ENCODE measurements around the gene CHSY1.

CHSY1 gene

GRCh38 chr15:101148166-101148880 lies 103.5 kb downstream of the CHSY1 start:
- no peaks in the 10 kb centered on the region for H3K27me3 ChIP-seq
- no peak for TF ChIP-seq CTCF (IDR thresholded peaks at IDR 0.05)
- peaks cover 43 to 49% of the 10 kb centered on the region in 2 experiments for H3K4me1 ChIP-seq (ENCODE audit: control insufficient read depth in 1 of 2, insufficient read depth in 1 of 2, low read depth in 1 of 2, low read length in 1 of 2)
- H3K4me3 ChIP-seq (ENCODE audit: low read depth in 1 of 2, low read length in 1 of 2) = no peak overlapping the region
- H3K36me3 ChIP-seq = no peaks in the 10 kb centered on the region
- peak overlapping the region; percentile 96 for H3K27ac ChIP-seq
- H3K9me3 ChIP-seq = no peaks in the 10 kb centered on the region

DNA sequence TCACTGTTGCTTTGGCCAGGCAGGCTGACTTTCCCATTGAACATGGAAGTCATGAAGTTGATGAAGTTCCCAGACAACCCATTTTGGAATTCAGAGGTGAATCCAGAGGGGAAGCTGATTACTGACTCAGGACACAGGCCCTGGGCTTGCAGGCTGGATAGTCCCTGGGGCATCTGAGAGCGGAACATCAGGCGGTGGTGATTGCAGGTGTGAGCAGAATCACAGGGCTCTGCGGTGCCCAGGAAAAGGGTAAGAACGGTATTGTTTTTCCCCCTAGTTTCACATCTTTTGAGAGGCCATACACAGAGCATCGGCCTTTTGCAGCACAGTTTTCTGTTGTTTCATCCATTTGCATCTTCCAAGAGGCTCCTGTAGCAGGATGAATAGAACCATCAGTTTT lies 104.7 kb downstream of the CHSY1 start:
- peak overlapping the region; percentile 28 for H3K27ac ChIP-seq
- no peak for TF ChIP-seq CTCF (IDR thresholded peaks at IDR 0.05)
- no peak overlapping the region for H3K4me3 ChIP-seq (ENCODE audit: low read depth in 1 of 2, low read length in 1 of 2)
- H3K36me3 ChIP-seq = no peaks in the 10 kb centered on the region
- H3K9me3 ChIP-seq = no peaks in the 10 kb centered on the region
- peaks cover 35 to 39% of the 10 kb centered on the region in 2 experiments for H3K4me1 ChIP-seq (ENCODE audit: control insufficient read depth in 1 of 2, insufficient read depth in 1 of 2, low read depth in 1 of 2, low read length in 1 of 2)
- H3K27me3 ChIP-seq = no peaks in the 10 kb centered on the region

GRCh38 chr15:101146118-101146702 lies 105.6 kb downstream of the CHSY1 start:
- H3K4me1 ChIP-seq (ENCODE audit: control insufficient read depth in 1 of 2, insufficient read depth in 1 of 2, low read depth in 1 of 2, low read length in 1 of 2) = peaks cover 29 to 31% of the 10 kb centered on the region in 2 experiments
- H3K9me3 ChIP-seq = no peaks in the 10 kb centered on the region
- H3K4me3 ChIP-seq (ENCODE audit: low read depth in 1 of 2, low read length in 1 of 2) = no peak overlapping the region
- no peaks in the 10 kb centered on the region for H3K27me3 ChIP-seq
- no peak for TF ChIP-seq CTCF (IDR thresholded peaks at IDR 0.05)
- peak overlapping the region; percentile 41 for H3K27ac ChIP-seq
- H3K36me3 ChIP-seq = no peaks in the 10 kb centered on the region

- no peaks in the 10 kb centered on the region for H3K9me3 ChIP-seq
- no peaks in the 10 kb centered on the region for H3K27me3 ChIP-seq
- no peaks in the 10 kb centered on the region for H3K36me3 ChIP-seq
- H3K4me1 ChIP-seq (ENCODE audit: control insufficient read depth in 1 of 2, insufficient read depth in 1 of 2, low read depth in 1 of 2, low read length in 1 of 2) = peaks cover 20 to 23% of the 10 kb centered on the region in 2 experiments
- H3K4me3 ChIP-seq (ENCODE audit: low read depth in 1 of 2, low read length in 1 of 2) = no peak overlapping the region
- H3K27ac ChIP-seq = no peak overlapping the region
- no peak for TF ChIP-seq CTCF (IDR thresholded peaks at IDR 0.05)
Measured at GRCh38 chr15:101145362-101145761, 106.5 kb downstream of the CHSY1 start.

GRCh38 chr15:101143321-101143720 lies 108.5 kb downstream of the CHSY1 start:
- Histone ChIP-seq H3K27ac (no peak overlapping the region), H3K27me3 (no peaks in the 10 kb centered on the region), H3K36me3 (no peaks in the 10 kb centered on the region), H3K4me1 (ENCODE audit: control insufficient read depth in 1 of 2, insufficient read depth in 1 of 2, low read depth in 1 of 2, low read length in 1 of 2) (peaks cover 2 to 10% of the 10 kb centered on the region in 2 experiments), H3K9me3 (no peaks in the 10 kb centered on the region), H3K4me3 (ENCODE audit: low read depth in 1 of 2, low read length in 1 of 2) (no peak overlapping the region)
- TF ChIP-seq CTCF (IDR thresholded peaks at IDR 0.05) = no peak

All from neutrophil (primary cell).